GM12878 (cell line): Measurements from ENCODE around the gene ARID1A.

Experiments
- ZZZ3 ChIP-seq: IDR thresholded peaks from 2 replicates; pipeline ENCODE4 v1.6.1; 2011; ENCODE audit warnings: low read depth; ENCODE audit not compliant: control insufficient read depth, insufficient read length
- TF ChIP-seq, protein P1 (sequence below), 3 experiments: IDR thresholded peaks in 2 of 3; conservative IDR thresholded peaks in 1 of 3; 2 replicates each; pipeline ENCODE4 v1.5.1; 2011; ENCODE audit warnings: low read depth in 3 of 3, low read length in 3 of 3, mild to moderate bottlenecking in 3 of 3, control low read depth in 2 of 3, moderate library complexity in 2 of 3, inconsistent platforms in 1 of 3, mixed read lengths in 1 of 3; ENCODE audit not compliant: control insufficient read depth in 2 of 3, insufficient read depth in 1 of 3; ENCODE audit errors: extremely low read depth in 1 of 3

DNA sequence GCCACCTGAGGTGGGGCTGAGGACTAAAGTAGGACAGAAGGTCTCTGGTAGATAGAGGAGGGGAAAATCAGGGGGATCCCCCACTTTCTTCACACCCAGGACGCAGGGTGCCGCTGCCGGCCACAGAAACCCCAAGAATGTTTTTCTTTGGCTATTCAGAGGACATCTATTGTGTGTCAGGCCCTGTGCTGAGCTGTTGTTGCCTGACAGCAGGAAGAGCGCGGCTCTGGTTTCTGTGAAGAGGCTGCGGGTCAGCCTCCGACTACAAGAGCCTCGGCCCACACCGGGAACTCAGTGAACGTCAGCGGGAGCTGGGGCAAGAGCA lies 91.5 kb downstream of the ARID1A start:
- TF ChIP-seq ZZZ3 = no peak
- TF ChIP-seq, protein P1, sequence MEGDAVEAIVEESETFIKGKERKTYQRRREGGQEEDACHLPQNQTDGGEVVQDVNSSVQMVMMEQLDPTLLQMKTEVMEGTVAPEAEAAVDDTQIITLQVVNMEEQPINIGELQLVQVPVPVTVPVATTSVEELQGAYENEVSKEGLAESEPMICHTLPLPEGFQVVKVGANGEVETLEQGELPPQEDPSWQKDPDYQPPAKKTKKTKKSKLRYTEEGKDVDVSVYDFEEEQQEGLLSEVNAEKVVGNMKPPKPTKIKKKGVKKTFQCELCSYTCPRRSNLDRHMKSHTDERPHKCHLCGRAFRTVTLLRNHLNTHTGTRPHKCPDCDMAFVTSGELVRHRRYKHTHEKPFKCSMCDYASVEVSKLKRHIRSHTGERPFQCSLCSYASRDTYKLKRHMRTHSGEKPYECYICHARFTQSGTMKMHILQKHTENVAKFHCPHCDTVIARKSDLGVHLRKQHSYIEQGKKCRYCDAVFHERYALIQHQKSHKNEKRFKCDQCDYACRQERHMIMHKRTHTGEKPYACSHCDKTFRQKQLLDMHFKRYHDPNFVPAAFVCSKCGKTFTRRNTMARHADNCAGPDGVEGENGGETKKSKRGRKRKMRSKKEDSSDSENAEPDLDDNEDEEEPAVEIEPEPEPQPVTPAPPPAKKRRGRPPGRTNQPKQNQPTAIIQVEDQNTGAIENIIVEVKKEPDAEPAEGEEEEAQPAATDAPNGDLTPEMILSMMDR (IDR thresholded peaks at IDR 0.05 in 2 of 3, conservative IDR thresholded peaks at IDR 0.05 in 1 of 3; ENCODE audit: control insufficient read depth in 2 of 3, extremely low read depth in 1 of 3, insufficient read depth in 1 of 3, low read depth in 3 of 3, low read length in 3 of 3) = no peak; a peak in 1 of 6 replicates
